K562 (cell line): ENCODE measurements around the gene GGT5. TPM values are rescaled to one million over a fixed set of nuclear protein-coding genes. Genes with fewer than 3 reads are reported as not detected.

Source experiments
- ATAC-seq: fragments of 200-7000 bp; cut with Tn5 transposase; 3 replicates; pipeline ENCODE4 v1.9.1; 2020; ENCODE audit warnings: moderate library complexity
- BruUV-seq: library from RNA; stranded (reverse); fragments of 400-500 nt; replicated peaks from 2 replicates; lab custom pipeline; 2021; lab: Mats Ljungman, UMichigan
- CTCF ChIA-PET: fragments of 300-600 bp; formaldehyde crosslinking; extraction: SDS; loops from one replicate; lab custom pipeline; 2021; ENCODE audit warnings: low intra/inter-chr PET ratio; lab: Yijun Ruan, JAX
- POLR2A ChIA-PET: fragments of 300-600, 350-650 bp; sonication (Branson Sonifier 250); formaldehyde crosslinking; extraction: SDS; loops from one replicate; lab custom pipeline; 2021; ENCODE audit warnings: antibody characterized with exemption, inconsistent platforms; lab: Yijun Ruan, JAX
- DNase-seq, 4 experiments: peaks; one replicate each; pipeline versions ENCODE4 v3.0.0 to v3.0.0-alpha.2; 2011 to 2018; ENCODE audit warnings: low spot score in 3 of 4, mixed read lengths in 3 of 4; ENCODE audit errors: extremely low read depth in 1 of 4
- FAIRE-seq: peaks from 2 replicates; lab custom pipeline; 2011; peaks lifted over from hg19 to GRCh38; lab: Jason Lieb, UNC
- H2AFZ ChIP-seq: 2 replicates; pipeline ENCODE4 v1.6.0; 2011; ENCODE audit warnings: low read depth, low read length, control low read depth, inconsistent platforms
- H3K27ac ChIP-seq: fragments of 200-600 bp; 3 replicates; pipeline ENCODE4 v1.8.0; 2011; ENCODE audit warnings: low read depth, mild to moderate bottlenecking, control low read depth, inconsistent platforms, low read length, moderate library complexity, mixed read lengths; ENCODE audit errors: extremely low read depth
- H3K27me3 ChIP-seq, 2 experiments: fragments of 300-600 bp in 1 of 2; 2 replicates in 1 of 2; 3 replicates in 1 of 2; pipeline versions ENCODE4 v1.6.0 to v1.8.0; 2011; ENCODE audit warnings: inconsistent platforms in 2 of 2, low read length in 2 of 2, mild to moderate bottlenecking in 1 of 2, mixed read lengths in 1 of 2, moderate library complexity in 1 of 2; ENCODE audit not compliant: control insufficient read depth in 2 of 2, insufficient read depth in 2 of 2
- H3K36me3 ChIP-seq: fragments of 300-600 bp; 3 replicates; pipeline ENCODE4 v1.8.0; 2011; ENCODE audit warnings: mild to moderate bottlenecking, low read length, inconsistent platforms; ENCODE audit not compliant: control insufficient read depth, insufficient read depth
- H3K4me1 ChIP-seq, 2 experiments: fragments of 200-600 bp in 1 of 2; replicated peaks in 1 of 2; 2 replicates in 1 of 2; 3 replicates in 1 of 2; pipeline versions ENCODE4 v1.5.1 to v1.8.0; 2011; ENCODE audit warnings: inconsistent platforms in 2 of 2, low read length in 2 of 2, mild to moderate bottlenecking in 1 of 2, mixed read lengths in 1 of 2, moderate library complexity in 1 of 2; ENCODE audit not compliant: control insufficient read depth in 2 of 2, insufficient read depth in 2 of 2
- H3K4me2 ChIP-seq: 2 replicates; pipeline ENCODE4 v1.6.1; 2011; ENCODE audit warnings: low read length, control low read depth, inconsistent platforms, mixed read lengths; ENCODE audit not compliant: insufficient read depth
- H3K4me3 ChIP-seq: fragments of 200-600 bp; sonication (generic), shearing (Covaris generic); 2 replicates; pipeline ENCODE4 v1.5.1; 2016; ENCODE audit warnings: control low read depth, inconsistent platforms
- H3K79me2 ChIP-seq: fragments of 200-600 bp; 3 replicates; pipeline ENCODE4 v1.8.0; 2011; ENCODE audit warnings: low read length, inconsistent platforms; ENCODE audit not compliant: control insufficient read depth, insufficient read depth
- H3K9ac ChIP-seq, 2 experiments: 2 replicates each; pipeline versions ENCODE4 v1.6.0 to v1.6.1; 2011; ENCODE audit warnings: low read depth in 2 of 2, low read length in 2 of 2, control low read depth in 1 of 2, inconsistent platforms in 1 of 2, mild to moderate bottlenecking in 1 of 2, mixed read lengths in 1 of 2; ENCODE audit not compliant: insufficient read depth in 1 of 2
- H3K9me1 ChIP-seq: one replicate; pipeline ENCODE4 v1.6.0; 2011; ENCODE audit warnings: inconsistent platforms, mild to moderate bottlenecking, low read length, moderate library complexity; ENCODE audit not compliant: control insufficient read depth, insufficient read depth
- H3K9me3 ChIP-seq: replicated peaks from 2 replicates; pipeline ENCODE4 v1.5.1; 2011; ENCODE audit warnings: low read depth, low read length, inconsistent platforms; ENCODE audit not compliant: control insufficient read depth, insufficient read depth
- H4K20me1 ChIP-seq: replicated peaks from 2 replicates; pipeline ENCODE4 v1.6.1; 2011; ENCODE audit warnings: low read length, inconsistent platforms, mixed read lengths; ENCODE audit not compliant: control insufficient read depth, insufficient read depth
- GABPB1 ChIP-seq: sonication (generic); formaldehyde crosslinking; IDR thresholded peaks from 2 replicates; pipeline ENCODE4 v1.8.0; 2022; ENCODE audit warnings: mild to moderate bottlenecking, missing genetic modification reagents
- SRSF7 ChIP-seq: fragments of 200-400 bp; formaldehyde crosslinking; optimal IDR thresholded peaks from 2 replicates; pipeline ENCODE3; 2017; ENCODE audit warnings: mild to moderate bottlenecking, low read depth, low read length
- ZC3H8 ChIP-seq: fragments of 450-650 bp; IDR thresholded peaks from 2 replicates; pipeline ENCODE4 v1.6.1; 2017
- ZNF24 ChIP-seq: fragments of 450-650 bp; IDR thresholded peaks from 2 replicates; pipeline ENCODE4 v1.6.1; 2016
- WGBS: fragments of 100-300 bp; shearing (Covaris generic); methylation state at CpG from one replicate; pipeline ENCODE4 v1.1.6; 2016; ENCODE audit warnings: low coverage, mixed read lengths; ENCODE audit not compliant: insufficient coverage; ENCODE audit errors: missing lambda C conversion rate; 5-methylcytosine and 5-hydroxymethylcytosine counted together
- in situ Hi-C: fragments of 300-500 bp; cut with MboI; formaldehyde crosslinking; loops from 4 replicates; pipeline ENCODE4 v1.15.0; 2018; ENCODE audit warnings: inconsistent platforms, mixed read lengths
- intact Hi-C: fragments of 100-400 bp; cut with micrococcal nuclease; formaldehyde crosslinking; loops from 2 replicates; pipeline ENCODE4 v1.14.2; 2022
- polyA plus RNA-seq, 8 experiments: library from polyadenylated mRNA; depleted of rRNA in 4 of 8; stranded (reverse) in 5 of 8; unstranded in 3 of 8; fragments of >200 nt; fragmentation: Nextera tagmentation in 2 of 8; fragmentation: Illumina TruSeq in 1 of 8; extraction: Ambion mirVana in 2 of 8; extraction: Trizol in 1 of 8; gene quantifications; 2 replicates each; pipeline versions ENCODE4 v1.2.1 to v1.2.3, GENCODE V29; 2011 to 2014; ENCODE audit warnings: inconsistent platforms in 1 of 8, missing spikeins in 1 of 8
- total RNA-seq, 7 experiments: library from RNA; depleted of rRNA in 6 of 7; stranded (reverse); fragments of >200 nt in 6 of 7; fragmentation: Illumina TruSeq in 2 of 7; extraction: Trizol in 2 of 7; gene quantifications; 2 replicates each; pipeline versions ENCODE4 v1.2.1 to v1.2.3, GENCODE V29; 2011 to 2021; ENCODE audit warnings: low replicate concordance in 1 of 7
- TF ChIP-seq, protein P1 (sequence below): sonication (generic); formaldehyde crosslinking; IDR thresholded peaks from 2 replicates; pipeline ENCODE4 v1.8.0; 2023; ENCODE audit warnings: mild to moderate bottlenecking, missing genetic modification reagents
- TF ChIP-seq, protein P2 (sequence below), 2 experiments: fragments of 450-650 bp; formaldehyde crosslinking in 1 of 2; IDR thresholded peaks; 2 replicates each; pipeline versions ENCODE4 v1.4.0 to v1.6.1; 2014 to 2020; ENCODE audit warnings: mild to moderate bottlenecking in 2 of 2, borderline replicate concordance in 1 of 2, low read depth in 1 of 2

Gene GGT5
- total and polyA plus RNA-seq, 9 of the 15 experiments (the other 6 are each of a cell fraction or from before 2014, with no cell fraction given): 0.07 to 0.69 (median 0.18) TPM; not detected in 4

DNA sequence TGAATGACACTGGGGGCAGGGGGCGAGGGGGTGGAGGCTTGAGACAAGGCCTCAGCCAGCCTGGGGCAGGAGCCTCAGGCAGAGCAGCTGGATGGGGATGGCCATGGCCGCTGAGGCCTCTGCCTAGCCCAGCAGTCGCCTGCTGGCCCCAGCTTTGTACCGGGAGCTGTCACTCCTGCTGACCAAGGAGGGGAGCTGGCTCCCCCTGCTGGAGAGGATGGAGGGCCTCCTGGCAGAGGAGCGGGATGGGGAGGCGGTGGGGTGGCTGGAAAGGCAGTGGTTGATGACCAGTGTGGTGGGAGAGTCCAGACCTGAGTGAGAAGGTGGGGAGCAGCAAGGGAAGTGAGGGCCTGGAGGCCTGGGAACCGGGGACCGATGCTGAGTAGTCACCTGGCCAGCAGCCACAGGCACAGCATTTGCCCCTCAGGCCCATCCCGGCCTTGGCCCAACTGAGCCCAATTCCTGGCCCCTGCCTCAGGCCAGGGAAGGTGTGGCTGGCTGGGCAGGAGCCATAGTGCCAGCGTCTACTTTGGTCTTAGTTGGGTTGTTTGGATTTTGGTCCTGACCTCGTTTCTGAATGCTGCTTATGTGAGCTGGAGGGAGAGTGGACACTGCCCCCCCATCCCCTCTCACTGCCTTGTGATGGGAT, 69.6 kb downstream of the GGT5 start:
- ChIA-PET CTCF (interaction anchor here (0.6 to 1.1 kb wide), 5 partner anchors 46 to 1216 kb away, joined by 3 to 4 read pairs (median 3); no protein-coding TSS in a partner anchor), POLR2A (interaction anchor here (0.9 kb wide), 1 partner anchor 13 kb away, joined by 3 read pairs; no protein-coding TSS in a partner anchor)
- DNase-seq (peak; percentile 67 to 74 (median 68)), ATAC-seq (peak; percentile 95), FAIRE-seq (peak; percentile 65)
- Histone ChIP-seq H3K9me1 (no peaks in the 10 kb centered on the region), H4K20me1 (peaks cover 6% of the 10 kb centered on the region; the same call in 1 of the 2 replicates), H3K4me3 (no peak overlapping the region), H3K9ac (no peak overlapping the region; a peak in 1 of 4 replicates), H3K27ac (no peak overlapping the region), H2AFZ (no peak overlapping the region), H3K4me1 (peaks cover 0 to 16% of the 10 kb centered on the region in 2 experiments; a peak in 2 of 5 replicates), H3K27me3 (no peaks in the 10 kb centered on the region), H3K79me2 (no peaks in the 10 kb centered on the region), H3K4me2 (no peak overlapping the region), H3K9me3 (no peaks in the 10 kb centered on the region), H3K36me3 (peaks cover 44% of the 10 kb centered on the region; the same call in 2 of the 3 replicates)
- intact Hi-C loops (no loop called here), in situ Hi-C loops (loop anchor here (10.0 kb wide), 1 partner anchor 220 kb away; no protein-coding TSS in a partner anchor)
- no TSS peak for BruUV-seq
- WGBS: 45% methylated on average over 8 of the region's 11 CpGs
- TF ChIP-seq SRSF7 (no peak), GABPB1 (CRISPR knock-in tag) (peak; percentile 42; the same call in 1 of the 2 replicates), ZNF24 (no peak), ZC3H8 (no peak)
- TF ChIP-seq, protein P1, sequence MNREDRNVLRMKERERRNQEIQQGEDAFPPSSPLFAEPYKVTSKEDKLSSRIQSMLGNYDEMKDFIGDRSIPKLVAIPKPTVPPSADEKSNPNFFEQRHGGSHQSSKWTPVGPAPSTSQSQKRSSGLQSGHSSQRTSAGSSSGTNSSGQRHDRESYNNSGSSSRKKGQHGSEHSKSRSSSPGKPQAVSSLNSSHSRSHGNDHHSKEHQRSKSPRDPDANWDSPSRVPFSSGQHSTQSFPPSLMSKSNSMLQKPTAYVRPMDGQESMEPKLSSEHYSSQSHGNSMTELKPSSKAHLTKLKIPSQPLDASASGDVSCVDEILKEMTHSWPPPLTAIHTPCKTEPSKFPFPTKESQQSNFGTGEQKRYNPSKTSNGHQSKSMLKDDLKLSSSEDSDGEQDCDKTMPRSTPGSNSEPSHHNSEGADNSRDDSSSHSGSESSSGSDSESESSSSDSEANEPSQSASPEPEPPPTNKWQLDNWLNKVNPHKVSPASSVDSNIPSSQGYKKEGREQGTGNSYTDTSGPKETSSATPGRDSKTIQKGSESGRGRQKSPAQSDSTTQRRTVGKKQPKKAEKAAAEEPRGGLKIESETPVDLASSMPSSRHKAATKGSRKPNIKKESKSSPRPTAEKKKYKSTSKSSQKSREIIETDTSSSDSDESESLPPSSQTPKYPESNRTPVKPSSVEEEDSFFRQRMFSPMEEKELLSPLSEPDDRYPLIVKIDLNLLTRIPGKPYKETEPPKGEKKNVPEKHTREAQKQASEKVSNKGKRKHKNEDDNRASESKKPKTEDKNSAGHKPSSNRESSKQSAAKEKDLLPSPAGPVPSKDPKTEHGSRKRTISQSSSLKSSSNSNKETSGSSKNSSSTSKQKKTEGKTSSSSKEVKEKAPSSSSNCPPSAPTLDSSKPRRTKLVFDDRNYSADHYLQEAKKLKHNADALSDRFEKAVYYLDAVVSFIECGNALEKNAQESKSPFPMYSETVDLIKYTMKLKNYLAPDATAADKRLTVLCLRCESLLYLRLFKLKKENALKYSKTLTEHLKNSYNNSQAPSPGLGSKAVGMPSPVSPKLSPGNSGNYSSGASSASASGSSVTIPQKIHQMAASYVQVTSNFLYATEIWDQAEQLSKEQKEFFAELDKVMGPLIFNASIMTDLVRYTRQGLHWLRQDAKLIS (CRISPR knock-in tag): no peak
- TF ChIP-seq, protein P2, sequence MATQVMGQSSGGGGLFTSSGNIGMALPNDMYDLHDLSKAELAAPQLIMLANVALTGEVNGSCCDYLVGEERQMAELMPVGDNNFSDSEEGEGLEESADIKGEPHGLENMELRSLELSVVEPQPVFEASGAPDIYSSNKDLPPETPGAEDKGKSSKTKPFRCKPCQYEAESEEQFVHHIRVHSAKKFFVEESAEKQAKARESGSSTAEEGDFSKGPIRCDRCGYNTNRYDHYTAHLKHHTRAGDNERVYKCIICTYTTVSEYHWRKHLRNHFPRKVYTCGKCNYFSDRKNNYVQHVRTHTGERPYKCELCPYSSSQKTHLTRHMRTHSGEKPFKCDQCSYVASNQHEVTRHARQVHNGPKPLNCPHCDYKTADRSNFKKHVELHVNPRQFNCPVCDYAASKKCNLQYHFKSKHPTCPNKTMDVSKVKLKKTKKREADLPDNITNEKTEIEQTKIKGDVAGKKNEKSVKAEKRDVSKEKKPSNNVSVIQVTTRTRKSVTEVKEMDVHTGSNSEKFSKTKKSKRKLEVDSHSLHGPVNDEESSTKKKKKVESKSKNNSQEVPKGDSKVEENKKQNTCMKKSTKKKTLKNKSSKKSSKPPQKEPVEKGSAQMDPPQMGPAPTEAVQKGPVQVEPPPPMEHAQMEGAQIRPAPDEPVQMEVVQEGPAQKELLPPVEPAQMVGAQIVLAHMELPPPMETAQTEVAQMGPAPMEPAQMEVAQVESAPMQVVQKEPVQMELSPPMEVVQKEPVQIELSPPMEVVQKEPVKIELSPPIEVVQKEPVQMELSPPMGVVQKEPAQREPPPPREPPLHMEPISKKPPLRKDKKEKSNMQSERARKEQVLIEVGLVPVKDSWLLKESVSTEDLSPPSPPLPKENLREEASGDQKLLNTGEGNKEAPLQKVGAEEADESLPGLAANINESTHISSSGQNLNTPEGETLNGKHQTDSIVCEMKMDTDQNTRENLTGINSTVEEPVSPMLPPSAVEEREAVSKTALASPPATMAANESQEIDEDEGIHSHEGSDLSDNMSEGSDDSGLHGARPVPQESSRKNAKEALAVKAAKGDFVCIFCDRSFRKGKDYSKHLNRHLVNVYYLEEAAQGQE (IDR thresholded peaks at IDR 0.05; ENCODE audit: borderline replicate concordance): peak; percentile 50; the same call in 1 of the 2 replicates
- TF ChIP-seq, protein P2 (CRISPR knock-in tag; IDR thresholded peaks at IDR 0.05; ENCODE audit: low read depth): no peak
